H1 (cell line): ENCODE results near the gene TCAIM. TPM values are rescaled to one million over a fixed set of nuclear protein-coding genes. Genes with fewer than 3 reads are reported as not detected.
A peak's percentile ranks its signal among the peaks of the same experiment; 100 is the strongest.

Experiments used
- CTCF ChIA-PET: fragments of 300-600 bp; sonication (Branson Sonifier 250); formaldehyde crosslinking; loops from one replicate; lab custom pipeline; 2021; ENCODE audit not compliant: partially characterized antibody; lab: Charles Lee
- POLR2A ChIA-PET: fragments of 300-600 bp; sonication (Branson Sonifier 250); formaldehyde crosslinking; loops from one replicate; lab custom pipeline; 2021; ENCODE audit warnings: inconsistent platforms; ENCODE audit not compliant: partially characterized antibody; lab: Charles Lee
- DNase-seq, 2 experiments: peaks; one replicate each; pipeline versions ENCODE4 v3.0.0 to v3.0.0-alpha.2; 2010 to 2022; ENCODE audit warnings: low spot score in 2 of 2, low read depth in 1 of 2, mixed read lengths in 1 of 2
- FAIRE-seq: peaks from 2 replicates; lab custom pipeline; 2011; peaks lifted over from hg19 to GRCh38; lab: Jason Lieb, UNC
- H2AFZ ChIP-seq: 2 replicates; pipeline ENCODE4 v1.8.1; 2012; ENCODE audit warnings: low read length, inconsistent platforms
- H2AK5ac ChIP-seq: 2 replicates; pipeline ENCODE4 v1.6.1; 2013; ENCODE audit warnings: low read depth, low read length
- H2BK120ac ChIP-seq: replicated peaks from 2 replicates; pipeline ENCODE3; 2013; ENCODE audit warnings: low read depth, low read length, inconsistent platforms
- H2BK12ac ChIP-seq: 2 replicates; pipeline ENCODE4 v1.6.1; 2013; ENCODE audit warnings: low read depth, low read length
- H2BK15ac ChIP-seq: 2 replicates; pipeline ENCODE4 v1.6.1; 2013; ENCODE audit warnings: low read length
- H2BK20ac ChIP-seq: 2 replicates; pipeline ENCODE4 v1.6.1; 2013; ENCODE audit warnings: low read length
- H2BK5ac ChIP-seq: 2 replicates; pipeline ENCODE4 v1.6.1; 2013; ENCODE audit warnings: low read depth, low read length
- H3K14ac ChIP-seq: 2 replicates; pipeline ENCODE4 v1.6.1; 2013; ENCODE audit warnings: inconsistent platforms; ENCODE audit not compliant: insufficient read length
- H3K18ac ChIP-seq: 2 replicates; pipeline ENCODE4 v1.6.1; 2013; ENCODE audit warnings: low read length; ENCODE audit errors: extremely low read depth
- H3K23ac ChIP-seq: 2 replicates; pipeline ENCODE4 v1.6.1; 2013; ENCODE audit warnings: inconsistent platforms; ENCODE audit not compliant: insufficient read length
- H3K23me2 ChIP-seq: 2 replicates; pipeline ENCODE4 v1.6.1; 2013; ENCODE audit warnings: low read depth, low read length
- H3K27ac ChIP-seq: 2 replicates; pipeline ENCODE4 v1.6.1; 2011; ENCODE audit warnings: low read depth, low read length, inconsistent platforms
- H3K27me3 ChIP-seq, 4 experiments: replicated peaks in 1 of 4; 1 replicate in 1 of 4; 2 replicates in 3 of 4; pipeline versions ENCODE4 v1.6.1 to v1.8.1; 2011 to 2013; ENCODE audit warnings: low read length in 3 of 4, mild to moderate bottlenecking in 3 of 4, inconsistent platforms in 2 of 4, mixed read lengths in 2 of 4, moderate library complexity in 1 of 4; ENCODE audit not compliant: control insufficient read depth in 3 of 4, insufficient read depth in 3 of 4; ENCODE audit errors: extremely low read depth in 1 of 4
- H3K36me3 ChIP-seq, 4 experiments: 2 replicates each; pipeline versions ENCODE4 v1.6.1 to v1.8.1; 2011 to 2013; ENCODE audit warnings: mild to moderate bottlenecking in 4 of 4, low read length in 3 of 4, moderate library complexity in 2 of 4, control low read depth in 1 of 4, inconsistent platforms in 1 of 4; ENCODE audit not compliant: insufficient read depth in 4 of 4, control insufficient read depth in 2 of 4
- H3K4ac ChIP-seq: replicated peaks from 2 replicates; pipeline ENCODE3; 2013; ENCODE audit warnings: low read length, low read depth, mixed read lengths, inconsistent platforms; ENCODE audit not compliant: insufficient read length
- H3K4me1 ChIP-seq, 4 experiments: replicated peaks in 1 of 4; 1 replicate in 1 of 4; 2 replicates in 3 of 4; pipeline versions ENCODE4 v1.6.1 to v1.8.1; 2011 to 2013; ENCODE audit warnings: low read length in 3 of 4, inconsistent platforms in 2 of 4, mixed read lengths in 1 of 4; ENCODE audit not compliant: insufficient read depth in 4 of 4, control insufficient read depth in 3 of 4
- H3K4me2 ChIP-seq, 2 experiments: 2 replicates each; pipeline versions ENCODE4 v1.6.1 to v1.8.1; 2011 to 2013; ENCODE audit warnings: low read depth in 2 of 2, low read length in 2 of 2, control low read depth in 1 of 2, inconsistent platforms in 1 of 2, mild to moderate bottlenecking in 1 of 2; ENCODE audit not compliant: insufficient read depth in 1 of 2
- H3K4me3 ChIP-seq, 4 experiments: fragments of 200-600, 300-600 bp in 1 of 4; sonication (generic), shearing (Covaris generic), sonication (Bioruptor Twin) in 1 of 4; 2 replicates each; pipeline versions ENCODE4 v1.5.1 to v1.8.1; 2011 to 2016; ENCODE audit warnings: low read length in 4 of 4, low read depth in 3 of 4, control low read depth in 2 of 4, inconsistent platforms in 2 of 4, mild to moderate bottlenecking in 2 of 4, mixed read lengths in 1 of 4, moderate library complexity in 1 of 4; ENCODE audit not compliant: insufficient read depth in 2 of 4; ENCODE audit errors: extremely low read depth in 1 of 4
- H3K56ac ChIP-seq: replicated peaks from 2 replicates; pipeline ENCODE3; 2013; ENCODE audit warnings: low read depth, mild to moderate bottlenecking, mixed read lengths, low read length, inconsistent platforms; ENCODE audit not compliant: insufficient read length
- H3K79me1 ChIP-seq: 2 replicates; pipeline ENCODE4 v1.6.1; 2013; ENCODE audit warnings: low read depth, low read length, control low read depth
- H3K79me2 ChIP-seq, 2 experiments: 2 replicates each; pipeline versions ENCODE4 v1.6.1 to v1.8.1; 2012 to 2013; ENCODE audit warnings: low read length in 2 of 2, mild to moderate bottlenecking in 2 of 2, inconsistent platforms in 1 of 2; ENCODE audit not compliant: insufficient read depth in 2 of 2, control insufficient read depth in 1 of 2
- H3K9ac ChIP-seq, 4 experiments: replicated peaks in 1 of 4; 1 replicate in 1 of 4; 2 replicates in 3 of 4; pipeline versions ENCODE4 v1.6.1 to v1.8.1; 2011 to 2013; ENCODE audit warnings: low read depth in 3 of 4, low read length in 3 of 4, control low read depth in 2 of 4, mild to moderate bottlenecking in 2 of 4, moderate library complexity in 2 of 4, inconsistent platforms in 1 of 4; ENCODE audit errors: extremely low read depth in 1 of 4
- H3K9me3 ChIP-seq, 2 experiments: 2 replicates each; pipeline versions ENCODE4 v1.6.1 to v1.8.1; 2012 to 2013; ENCODE audit warnings: mild to moderate bottlenecking in 2 of 2, moderate library complexity in 2 of 2, control low read depth in 1 of 2, inconsistent platforms in 1 of 2, low read depth in 1 of 2, low read length in 1 of 2, mixed read lengths in 1 of 2; ENCODE audit not compliant: insufficient read depth in 2 of 2
- H4K20me1 ChIP-seq, 2 experiments: replicated peaks in 1 of 2; 2 replicates each; pipeline versions ENCODE3 to v1.8.1; 2011 to 2013; ENCODE audit warnings: inconsistent platforms in 2 of 2, low read length in 2 of 2, mild to moderate bottlenecking in 1 of 2; ENCODE audit not compliant: insufficient read depth in 2 of 2, control insufficient read depth in 1 of 2
- H4K5ac ChIP-seq: 2 replicates; pipeline ENCODE4 v1.6.1; 2013; ENCODE audit warnings: low read length, low read depth, mixed read lengths, inconsistent platforms; ENCODE audit not compliant: insufficient read length
- H4K8ac ChIP-seq: 2 replicates; pipeline ENCODE4 v1.8.0; 2013; ENCODE audit warnings: mild to moderate bottlenecking, moderate library complexity, low read length, inconsistent platforms; ENCODE audit not compliant: insufficient read depth; ENCODE audit errors: extremely low read depth
- H4K91ac ChIP-seq: replicated peaks from 2 replicates; pipeline ENCODE3; 2013; ENCODE audit warnings: low read length, mixed read lengths, inconsistent platforms; ENCODE audit not compliant: insufficient read length
- BACH1 ChIP-seq: IDR thresholded peaks from 2 replicates; pipeline ENCODE4 v1.6.1; 2012; ENCODE audit warnings: low read length, improper control_type of control experiment
- CHD2 ChIP-seq: IDR thresholded peaks from 2 replicates; pipeline ENCODE4 v1.6.1; 2012; ENCODE audit warnings: low read length, improper control_type of control experiment
- FOSL1 ChIP-seq: IDR thresholded peaks from 2 replicates; pipeline ENCODE4 v1.6.1; 2011; ENCODE audit warnings: mild to moderate bottlenecking, low read depth, low read length, moderate library complexity; ENCODE audit not compliant: insufficient read depth
- KDM4A ChIP-seq: IDR thresholded peaks from one replicate; pipeline ENCODE4 v1.7.1; 2012; ENCODE audit warnings: low read depth, mild to moderate bottlenecking, moderate library complexity, low read length, inconsistent platforms; ENCODE audit not compliant: severe bottlenecking
- SIN3A ChIP-seq, 2 experiments: IDR thresholded peaks in 1 of 2; conservative IDR thresholded peaks in 1 of 2; 2 replicates each; pipeline ENCODE4 v1.6.1; 2011 to 2012; ENCODE audit warnings: low read length in 2 of 2, improper control_type of control experiment in 1 of 2, low read depth in 1 of 2, mild to moderate bottlenecking in 1 of 2
- TBP ChIP-seq: IDR thresholded peaks from 2 replicates; pipeline ENCODE4 v1.6.1; 2011; ENCODE audit warnings: low read depth, low read length, improper control_type of control experiment
- TCF12 ChIP-seq: IDR thresholded peaks from 2 replicates; pipeline ENCODE4 v1.6.1; 2011; ENCODE audit warnings: low read depth, mild to moderate bottlenecking, low read length
- WGBS, 2 experiments: shearing (Covaris generic) in 1 of 2; methylation state at CpG; one replicate each; pipeline versions ENCODE4 v1.1.6 to v1.1.7; 2013 to 2015; ENCODE audit warnings: low lambda C conversion rate in 2 of 2, mixed read lengths in 2 of 2, inconsistent platforms in 1 of 2, low coverage in 1 of 2, missing lambda C conversion rate in 1 of 2; ENCODE audit not compliant: insufficient replicate concordance in 2 of 2, insufficient coverage in 1 of 2, insufficient read length in 1 of 2; ENCODE audit errors: extremely low coverage in 1 of 2, missing lambda C conversion rate in 1 of 2; 5-methylcytosine and 5-hydroxymethylcytosine counted together
- polyA plus RNA-seq, 7 experiments: library from polyadenylated mRNA; depleted of rRNA in 3 of 7; stranded (reverse) in 5 of 7; unstranded in 2 of 7; fragments of >200 nt in 5 of 7; fragments of 200-250 nt in 2 of 7; gene quantifications; 1 replicate in 5 of 7; 2 replicates in 1 of 7; 4 replicates in 1 of 7; pipeline versions ENCODE4 v1.2.1 to v1.2.3, GENCODE V29; 2011 to 2013; ENCODE audit warnings: missing spikeins in 2 of 7, mixed read lengths in 2 of 7
- total RNA-seq: library from RNA; stranded (reverse); fragmentation: NEBNext Ultra II Directional; extraction: Animal tissue kit (Norgen Biotek cat#: 25700); gene quantifications from 2 replicates; pipeline ENCODE4 v1.2.1, GENCODE V29; 2021
- TF ChIP-seq, protein P1 (sequence below): IDR thresholded peaks from 2 replicates; pipeline ENCODE4 v1.6.1; 2012; ENCODE audit warnings: inconsistent platforms
- TF ChIP-seq, protein P2 (sequence below): IDR thresholded peaks from 2 replicates; pipeline ENCODE4 v1.6.1; 2011; ENCODE audit warnings: low read length, improper control_type of control experiment

Gene TCAIM
- total and polyA plus RNA-seq, 2 of the 8 experiments (the other 6 are each of a cell fraction or from before 2014, with no cell fraction given): 6.9 to 22.1 TPM

DNA sequence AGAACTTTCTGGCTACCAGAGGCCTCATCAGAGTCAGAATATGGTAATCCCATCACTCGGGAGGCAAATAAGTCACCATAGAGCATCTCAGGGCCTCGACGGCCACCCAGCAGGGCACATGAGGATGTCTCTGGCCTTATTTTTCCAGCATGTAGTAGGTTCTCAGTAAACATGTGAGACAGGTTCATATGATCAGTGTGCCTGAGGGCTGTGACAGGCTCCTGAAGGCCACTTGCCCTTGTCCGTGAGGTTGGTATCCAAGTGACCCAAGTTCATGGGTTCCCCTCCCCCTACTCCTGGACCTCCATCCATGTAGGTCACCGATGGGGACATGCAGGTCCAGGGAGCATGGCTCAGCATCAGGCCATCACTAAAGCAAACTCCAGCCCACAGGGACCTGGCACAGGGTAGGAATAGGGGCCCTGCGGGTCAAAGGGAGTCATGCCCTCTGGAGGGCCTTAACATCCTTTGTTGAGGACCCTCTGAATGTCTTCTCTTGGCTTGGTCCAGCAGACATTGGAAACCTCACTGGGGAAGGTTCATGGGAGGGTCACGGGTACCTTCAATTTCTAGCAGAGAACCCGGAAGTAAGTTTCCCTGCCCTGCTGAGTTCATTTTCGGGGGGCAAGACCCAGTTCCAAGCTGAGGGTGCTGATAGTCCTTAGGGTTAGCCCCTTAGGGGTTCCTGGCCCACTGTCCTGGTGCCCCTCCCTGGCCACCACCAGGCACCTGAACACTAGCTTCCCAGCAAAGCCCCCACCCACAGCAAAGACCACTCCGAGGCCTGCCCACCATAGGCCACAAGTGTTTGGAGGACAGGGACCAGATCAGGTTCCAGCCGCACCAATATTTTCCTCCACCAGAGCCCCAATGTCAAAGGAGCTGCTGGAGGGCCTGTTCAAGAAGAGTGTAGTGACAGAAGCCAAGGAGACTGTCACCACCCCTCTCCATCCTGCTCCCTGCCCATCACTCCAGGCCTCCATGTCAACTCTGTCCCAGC, 77.8 kb downstream of the TCAIM start:
- no peak overlapping the region for H2BK120ac ChIP-seq
- no peak overlapping the region for H3K14ac ChIP-seq
- FAIRE-seq (no peak), DNase-seq (peak in 1 of 2 experiments; percentile 32)
- H4K5ac ChIP-seq: no peak overlapping the region
- H2BK5ac ChIP-seq: no peak overlapping the region
- no peak overlapping the region for H3K4me3 ChIP-seq
- H3K79me2 ChIP-seq: no peaks in the 10 kb centered on the region
- H3K56ac ChIP-seq: no peak overlapping the region
- H3K27ac ChIP-seq: no peak overlapping the region
- H3K23ac ChIP-seq: no peak overlapping the region
- H4K91ac ChIP-seq: no peak overlapping the region
- no peak overlapping the region for H3K4ac ChIP-seq
- 89% methylated on average over 11 of the region's 11 CpGs; no CpG with 5 or more reads in 1 of the 2 experiments for WGBS, 2 experiments
- H3K4me1 ChIP-seq: peaks cover 0 to 3% (median 2%) of the 10 kb centered on the region in 4 experiments; a peak in 3 of 7 replicates
- H3K36me3 ChIP-seq: no peaks in the 10 kb centered on the region
- no peak overlapping the region for H3K4me2 ChIP-seq
- H3K23me2 ChIP-seq: no peaks in the 10 kb centered on the region
- no peaks in the 10 kb centered on the region for H3K79me1 ChIP-seq
- ChIA-PET CTCF (interaction anchor here (0.7 to 2.5 kb wide), 4 partner anchors 10 to 92 kb away, joined by 3 to 11 read pairs (median 5); no protein-coding TSS in a partner anchor), POLR2A (interaction anchor here (1.6 kb wide), 1 partner anchor 78 kb away, joined by 4 read pairs; the partner anchor contains the start of gene TCAIM)
- no peak overlapping the region for H3K9ac ChIP-seq
- no peak overlapping the region for H2BK15ac ChIP-seq
- H3K18ac ChIP-seq: no peak overlapping the region
- no peaks in the 10 kb centered on the region for H4K20me1 ChIP-seq
- H2BK20ac ChIP-seq: no peak overlapping the region
- H3K27me3 ChIP-seq: no peaks in the 10 kb centered on the region
- no peak overlapping the region for H2AFZ ChIP-seq
- no peaks in the 10 kb centered on the region for H3K9me3 ChIP-seq
- H2BK12ac ChIP-seq: no peak overlapping the region
- 0 out of 2 replicates have a peak overlapping the region, but pooled peaks have one; percentile 4 for H4K8ac ChIP-seq
- no peak overlapping the region for H2AK5ac ChIP-seq
- no peak for TF ChIP-seq KDM4A
- TF ChIP-seq SIN3A (conservative IDR thresholded peaks at IDR 0.05 in 1 of 2, IDR thresholded peaks at IDR 0.05 in 1 of 2; ENCODE audit: low read depth in 1 of 2, low read length in 2 of 2): no peak
- no peak for TF ChIP-seq FOSL1
- TF ChIP-seq, protein P1, sequence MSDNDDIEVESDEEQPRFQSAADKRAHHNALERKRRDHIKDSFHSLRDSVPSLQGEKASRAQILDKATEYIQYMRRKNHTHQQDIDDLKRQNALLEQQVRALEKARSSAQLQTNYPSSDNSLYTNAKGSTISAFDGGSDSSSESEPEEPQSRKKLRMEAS: no peak
- TF ChIP-seq BACH1: no peak
- no peak for TF ChIP-seq TCF12
- TF ChIP-seq, protein P2, sequence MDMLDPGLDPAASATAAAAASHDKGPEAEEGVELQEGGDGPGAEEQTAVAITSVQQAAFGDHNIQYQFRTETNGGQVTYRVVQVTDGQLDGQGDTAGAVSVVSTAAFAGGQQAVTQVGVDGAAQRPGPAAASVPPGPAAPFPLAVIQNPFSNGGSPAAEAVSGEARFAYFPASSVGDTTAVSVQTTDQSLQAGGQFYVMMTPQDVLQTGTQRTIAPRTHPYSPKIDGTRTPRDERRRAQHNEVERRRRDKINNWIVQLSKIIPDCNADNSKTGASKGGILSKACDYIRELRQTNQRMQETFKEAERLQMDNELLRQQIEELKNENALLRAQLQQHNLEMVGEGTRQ: no peak
- no peak for TF ChIP-seq TBP
- no peak for TF ChIP-seq CHD2
